C1 segment of cervical spinal cord (tissue), 14 donors: ENCODE measurements around the gene CDK6.
"Not testable (repeated sequence)": the region's sequence is repeated elsewhere in the genome, so short reads cannot be mapped to it uniquely, and the experiment has no call there.

Source experiments
- DNase-seq, 14 donors: peaks; one replicate each; lab custom pipeline; 2025; lab: John Stamatoyannopoulos, UW

Gene CDK6

GRCh38 chr7:92762851-92763250 lies 73.5 kb downstream of the CDK6 start:
- no peak for DNase-seq

GRCh38 chr7:92761391-92762097 lies 74.8 kb downstream of the CDK6 start:
- no peak for DNase-seq

- DNase-seq, result no peak
These were observed 77.5 kb downstream of the CDK6 start for GRCh38 chr7:92758796-92759431.

GRCh38 chr7:92757311-92757910 lies 79.0 kb downstream of the CDK6 start:
- not testable (repeated sequence) for DNase-seq

GRCh38 chr7:92755680-92756079 lies 80.7 kb downstream of the CDK6 start:
- no peak for DNase-seq

GRCh38 chr7:92754919-92755581 lies 81.3 kb downstream of the CDK6 start:
- DNase-seq, result peak in 8 of 14 donors; percentile 20 to 88 (median 50)

- no peak for DNase-seq
These were observed 82.8 kb downstream of the CDK6 start for GRCh38 chr7:92753614-92754013.

GRCh38 chr7:92751902-92752901 lies 84.2 kb downstream of the CDK6 start:
- DNase-seq, result no peak

GRCh38 chr7:92750946-92751345 lies 85.4 kb downstream of the CDK6 start:
- DNase-seq, result no peak

GRCh38 chr7:92750447-92750839 lies 85.9 kb downstream of the CDK6 start:
- no peak for DNase-seq

GRCh38 chr7:92749832-92750446 lies 86.4 kb downstream of the CDK6 start:
- no peak for DNase-seq

GRCh38 chr7:92749327-92749755 lies 87.0 kb downstream of the CDK6 start:
- DNase-seq, result no peak

- no peak for DNase-seq
These were observed 87.9 kb downstream of the CDK6 start for GRCh38 chr7:92748495-92748894.

- no peak for DNase-seq
These were observed 89.1 kb downstream of the CDK6 start for GRCh38 chr7:92747041-92747835.

- no peak for DNase-seq
These were observed 91.1 kb downstream of the CDK6 start for GRCh38 chr7:92745241-92745640.

- DNase-seq, result not testable (repeated sequence)
These were observed 92.2 kb downstream of the CDK6 start for GRCh38 chr7:92744180-92744579.

GRCh38 chr7:92742186-92742585 lies 94.2 kb downstream of the CDK6 start:
- DNase-seq, result no peak

- DNase-seq, result no peak
These were observed 95.7 kb downstream of the CDK6 start for GRCh38 chr7:92740700-92741126.

- DNase-seq, result no peak
These were observed 96.2 kb downstream of the CDK6 start for GRCh38 chr7:92740134-92740533.

GRCh38 chr7:92739091-92739490 lies 97.3 kb downstream of the CDK6 start:
- DNase-seq, result no peak
